OCI-LY3 (cell line): ENCODE data around the gene SRPX.

Experiments used
- H2AFZ ChIP-seq: fragments of 200-600, 300-600 bp; shearing (Covaris generic); 2 replicates; pipeline ENCODE4 v1.6.0; 2014; ENCODE audit warnings: antibody characterized with exemption, low read depth, low read length
- H3K27ac ChIP-seq: fragments of 200-600, 300-600 bp; sonication (generic); 2 replicates; pipeline ENCODE4 v1.5.1; 2014; ENCODE audit warnings: mild to moderate bottlenecking, low read length, moderate library complexity, mixed read lengths
- H3K27me3 ChIP-seq: fragments of 200-600, 300-600 bp; sonication (generic); 2 replicates; pipeline ENCODE4 v1.6.1; 2014; ENCODE audit warnings: low read depth, low read length, mixed read lengths
- H3K36me3 ChIP-seq: fragments of 200-600, 300-600 bp; sonication (generic); replicated peaks from 2 replicates; pipeline ENCODE3; 2014; ENCODE audit warnings: low read depth, low read length, mixed read lengths
- H3K4me1 ChIP-seq: fragments of 300-600, 200-600 bp; sonication (generic); 2 replicates; pipeline ENCODE4 v1.6.1; 2014; ENCODE audit warnings: low read length, mixed read lengths
- H3K4me2 ChIP-seq: fragments of 200-600, 300-600 bp; sonication (generic); 2 replicates; pipeline ENCODE4 v1.6.1; 2014; ENCODE audit warnings: low read length, mixed read lengths
- H3K4me3 ChIP-seq: fragments of 300-600, 200-600 bp; sonication (generic); 2 replicates; pipeline ENCODE4 v1.5.1; 2014; ENCODE audit warnings: antibody characterized with exemption, mild to moderate bottlenecking, low read length, moderate library complexity
- H3K79me2 ChIP-seq: fragments of 300-600, 200-600 bp; shearing (Covaris generic); 2 replicates; pipeline ENCODE4 v1.6.1; 2014; ENCODE audit warnings: mild to moderate bottlenecking, low read length, mixed read lengths
- H3K9ac ChIP-seq: fragments of 300-600, 200-600 bp; shearing (Covaris generic); 2 replicates; pipeline ENCODE4 v1.6.0; 2014; ENCODE audit warnings: mild to moderate bottlenecking, low read length, moderate library complexity
- H3K9me3 ChIP-seq: fragments of 200-600, 300-600 bp; shearing (Covaris generic); 2 replicates; pipeline ENCODE4 v1.6.1; 2014; ENCODE audit warnings: low read length, mixed read lengths; ENCODE audit not compliant: insufficient read depth
- H4K20me1 ChIP-seq: fragments of 200-600, 300-600 bp; sonication (generic); 2 replicates; pipeline ENCODE4 v1.6.1; 2016; ENCODE audit warnings: low read length, mixed read lengths; ENCODE audit not compliant: insufficient read depth
- EZH2phosphoT487 ChIP-seq: fragments of 200-600 bp; shearing (Covaris generic); IDR thresholded peaks from 2 replicates; pipeline ENCODE4 v1.6.1; 2018; ENCODE audit warnings: antibody characterized with exemption, mixed run types, low read depth
- TF ChIP-seq, protein P1 (sequence below): fragments of 200-600, 300-600 bp; sonication (generic); IDR thresholded peaks from 2 replicates; pipeline ENCODE4 v1.5.1; 2014; ENCODE audit warnings: antibody characterized with exemption, low read length, low read depth

The SRPX gene

GRCh38 chrX:38175139-38175538 lies 45.5 kb downstream of the SRPX start:
- Histone ChIP-seq H3K27me3 (no peaks in the 10 kb centered on the region), H3K9ac (no peak overlapping the region), H3K9me3 (no peaks in the 10 kb centered on the region), H2AFZ (no peak overlapping the region), H3K36me3 (no peaks in the 10 kb centered on the region), H3K4me2 (no peak overlapping the region), H4K20me1 (no peaks in the 10 kb centered on the region), H3K27ac (no peak overlapping the region), H3K4me3 (no peak overlapping the region), H3K79me2 (no peaks in the 10 kb centered on the region), H3K4me1 (peaks cover 8% of the 10 kb centered on the region)
- TF ChIP-seq EZH2phosphoT487, result no peak
- TF ChIP-seq, protein P1, sequence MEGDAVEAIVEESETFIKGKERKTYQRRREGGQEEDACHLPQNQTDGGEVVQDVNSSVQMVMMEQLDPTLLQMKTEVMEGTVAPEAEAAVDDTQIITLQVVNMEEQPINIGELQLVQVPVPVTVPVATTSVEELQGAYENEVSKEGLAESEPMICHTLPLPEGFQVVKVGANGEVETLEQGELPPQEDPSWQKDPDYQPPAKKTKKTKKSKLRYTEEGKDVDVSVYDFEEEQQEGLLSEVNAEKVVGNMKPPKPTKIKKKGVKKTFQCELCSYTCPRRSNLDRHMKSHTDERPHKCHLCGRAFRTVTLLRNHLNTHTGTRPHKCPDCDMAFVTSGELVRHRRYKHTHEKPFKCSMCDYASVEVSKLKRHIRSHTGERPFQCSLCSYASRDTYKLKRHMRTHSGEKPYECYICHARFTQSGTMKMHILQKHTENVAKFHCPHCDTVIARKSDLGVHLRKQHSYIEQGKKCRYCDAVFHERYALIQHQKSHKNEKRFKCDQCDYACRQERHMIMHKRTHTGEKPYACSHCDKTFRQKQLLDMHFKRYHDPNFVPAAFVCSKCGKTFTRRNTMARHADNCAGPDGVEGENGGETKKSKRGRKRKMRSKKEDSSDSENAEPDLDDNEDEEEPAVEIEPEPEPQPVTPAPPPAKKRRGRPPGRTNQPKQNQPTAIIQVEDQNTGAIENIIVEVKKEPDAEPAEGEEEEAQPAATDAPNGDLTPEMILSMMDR, result peak; percentile 70

GRCh38 chrX:38172596-38172995 lies 48.1 kb downstream of the SRPX start:
- no peaks in the 10 kb centered on the region for H3K9me3 ChIP-seq
- TF ChIP-seq EZH2phosphoT487, result no peak
- TF ChIP-seq, protein P1, result no peak
- no peak overlapping the region for H3K4me2 ChIP-seq
- H3K36me3 ChIP-seq, result no peaks in the 10 kb centered on the region
- no peak overlapping the region for H3K27ac ChIP-seq
- no peaks in the 10 kb centered on the region for H4K20me1 ChIP-seq
- H3K9ac ChIP-seq, result no peak overlapping the region
- no peaks in the 10 kb centered on the region for H3K79me2 ChIP-seq
- H3K4me1 ChIP-seq, result peaks cover 6% of the 10 kb centered on the region
- no peak overlapping the region for H3K4me3 ChIP-seq
- no peak overlapping the region for H2AFZ ChIP-seq
- no peaks in the 10 kb centered on the region for H3K27me3 ChIP-seq

GRCh38 chrX:38170556-38170955 lies 50.1 kb downstream of the SRPX start:
- TF ChIP-seq EZH2phosphoT487, result no peak
- TF ChIP-seq, protein P1, result no peak
- Histone ChIP-seq H3K27me3 (no peaks in the 10 kb centered on the region), H2AFZ (no peak overlapping the region), H3K4me3 (no peak overlapping the region), H3K36me3 (no peaks in the 10 kb centered on the region), H3K27ac (no peak overlapping the region), H3K4me2 (no peak overlapping the region), H3K4me1 (no peaks in the 10 kb centered on the region), H3K79me2 (no peaks in the 10 kb centered on the region), H4K20me1 (no peaks in the 10 kb centered on the region), H3K9ac (no peak overlapping the region), H3K9me3 (no peaks in the 10 kb centered on the region)

DNA sequence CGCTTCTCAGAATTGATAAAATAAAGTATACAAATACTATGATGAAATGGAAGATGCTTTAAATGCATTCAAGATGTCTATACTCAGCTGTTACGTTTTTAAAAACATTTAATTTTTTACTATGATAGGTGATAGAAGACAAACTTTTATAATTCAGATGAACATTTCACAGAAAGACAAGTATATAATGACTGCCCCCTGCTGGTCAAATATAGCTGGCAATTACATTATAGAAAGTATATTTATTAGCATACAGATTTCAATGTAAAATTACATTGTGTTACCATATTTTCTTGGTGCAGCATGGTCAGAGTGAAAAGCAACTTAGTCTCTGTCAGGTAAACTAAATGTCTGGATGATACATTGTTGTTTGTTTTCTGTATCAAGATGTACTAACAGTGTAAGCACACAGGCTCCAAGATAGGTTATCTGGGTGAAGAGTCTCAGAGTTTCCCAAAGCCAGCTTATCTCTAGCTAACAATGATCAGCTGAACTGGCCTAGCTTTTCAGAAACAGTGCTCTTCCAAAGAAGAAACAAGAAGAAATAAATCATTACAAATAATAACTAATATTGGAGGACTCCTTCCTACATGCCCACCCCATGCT lies 54.1 kb downstream of the SRPX start:
- Histone ChIP-seq H2AFZ (no peak overlapping the region), H4K20me1 (no peaks in the 10 kb centered on the region), H3K4me1 (no peaks in the 10 kb centered on the region), H3K79me2 (no peaks in the 10 kb centered on the region), H3K36me3 (no peaks in the 10 kb centered on the region), H3K9ac (no peak overlapping the region), H3K9me3 (no peaks in the 10 kb centered on the region), H3K4me2 (no peak overlapping the region), H3K27me3 (no peaks in the 10 kb centered on the region), H3K4me3 (no peak overlapping the region), H3K27ac (no peak overlapping the region)
- no peak for TF ChIP-seq EZH2phosphoT487
- TF ChIP-seq, protein P1, result peak; percentile 71
